Thyroid gland (tissue), 4 donors: ENCODE results near the gene CDPF1.

Experiments used
- POLR2A ChIP-seq, 2 donors: fragments of 450-650 bp; IDR thresholded peaks; one replicate each; pipeline ENCODE4 v1.6.1; 2017; ENCODE audit warnings: antibody characterized with exemption in 2 of 2, mild to moderate bottlenecking in 2 of 2, moderate library complexity in 1 of 2
- TF ChIP-seq, protein P1 (sequence below), 6 experiments: fragments of 200-600 bp in 3 of 6; fragments of 450-650 bp in 3 of 6; sonication (generic) in 3 of 6; IDR thresholded peaks; one replicate each; pipeline ENCODE4 v1.5.1; 2016 to 2019; ENCODE audit warnings: antibody characterized with exemption in 6 of 6, mild to moderate bottlenecking in 2 of 6, inconsistent platforms in 1 of 6, moderate library complexity in 1 of 6

GRCh38 chr22:46212195-46212594 lies 37.9 kb downstream of the CDPF1 start:
- TF ChIP-seq POLR2A (IDR thresholded peaks at IDR 0.05) = no peak
- TF ChIP-seq, protein P1, sequence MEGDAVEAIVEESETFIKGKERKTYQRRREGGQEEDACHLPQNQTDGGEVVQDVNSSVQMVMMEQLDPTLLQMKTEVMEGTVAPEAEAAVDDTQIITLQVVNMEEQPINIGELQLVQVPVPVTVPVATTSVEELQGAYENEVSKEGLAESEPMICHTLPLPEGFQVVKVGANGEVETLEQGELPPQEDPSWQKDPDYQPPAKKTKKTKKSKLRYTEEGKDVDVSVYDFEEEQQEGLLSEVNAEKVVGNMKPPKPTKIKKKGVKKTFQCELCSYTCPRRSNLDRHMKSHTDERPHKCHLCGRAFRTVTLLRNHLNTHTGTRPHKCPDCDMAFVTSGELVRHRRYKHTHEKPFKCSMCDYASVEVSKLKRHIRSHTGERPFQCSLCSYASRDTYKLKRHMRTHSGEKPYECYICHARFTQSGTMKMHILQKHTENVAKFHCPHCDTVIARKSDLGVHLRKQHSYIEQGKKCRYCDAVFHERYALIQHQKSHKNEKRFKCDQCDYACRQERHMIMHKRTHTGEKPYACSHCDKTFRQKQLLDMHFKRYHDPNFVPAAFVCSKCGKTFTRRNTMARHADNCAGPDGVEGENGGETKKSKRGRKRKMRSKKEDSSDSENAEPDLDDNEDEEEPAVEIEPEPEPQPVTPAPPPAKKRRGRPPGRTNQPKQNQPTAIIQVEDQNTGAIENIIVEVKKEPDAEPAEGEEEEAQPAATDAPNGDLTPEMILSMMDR (IDR thresholded peaks at IDR 0.05) = no peak
